NCI-H524 (cell line): Measurements from ENCODE around the gene CDH23.

ENCODE experiments used
- DNase-seq, 2 experiments: peaks; one replicate each; lab custom pipeline; 2025; lab: John Stamatoyannopoulos, UW

Gene CDH23

DNA sequence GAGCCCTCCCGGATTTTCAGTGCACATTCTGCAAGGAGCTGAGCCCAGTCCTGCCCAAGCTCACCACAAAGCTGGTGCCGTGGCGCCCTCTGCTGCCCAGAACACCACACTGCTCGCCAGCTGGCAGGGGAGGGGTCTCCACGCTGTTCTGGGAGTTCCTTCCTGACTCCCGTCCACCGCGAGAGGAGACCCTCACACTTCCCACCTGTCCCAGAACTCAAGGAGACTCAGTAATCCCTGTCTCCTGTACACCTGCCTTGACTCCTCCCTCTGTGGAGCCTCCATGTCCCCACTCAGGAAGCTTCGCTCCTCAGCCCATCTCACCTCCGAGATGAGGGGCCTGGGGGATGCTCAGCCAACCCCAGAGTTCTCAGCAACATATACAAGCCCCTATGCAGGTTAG, 311.6 kb downstream of the CDH23 start:
- DNase-seq, result peak in 1 of 2 experiments; percentile 23

DNA sequence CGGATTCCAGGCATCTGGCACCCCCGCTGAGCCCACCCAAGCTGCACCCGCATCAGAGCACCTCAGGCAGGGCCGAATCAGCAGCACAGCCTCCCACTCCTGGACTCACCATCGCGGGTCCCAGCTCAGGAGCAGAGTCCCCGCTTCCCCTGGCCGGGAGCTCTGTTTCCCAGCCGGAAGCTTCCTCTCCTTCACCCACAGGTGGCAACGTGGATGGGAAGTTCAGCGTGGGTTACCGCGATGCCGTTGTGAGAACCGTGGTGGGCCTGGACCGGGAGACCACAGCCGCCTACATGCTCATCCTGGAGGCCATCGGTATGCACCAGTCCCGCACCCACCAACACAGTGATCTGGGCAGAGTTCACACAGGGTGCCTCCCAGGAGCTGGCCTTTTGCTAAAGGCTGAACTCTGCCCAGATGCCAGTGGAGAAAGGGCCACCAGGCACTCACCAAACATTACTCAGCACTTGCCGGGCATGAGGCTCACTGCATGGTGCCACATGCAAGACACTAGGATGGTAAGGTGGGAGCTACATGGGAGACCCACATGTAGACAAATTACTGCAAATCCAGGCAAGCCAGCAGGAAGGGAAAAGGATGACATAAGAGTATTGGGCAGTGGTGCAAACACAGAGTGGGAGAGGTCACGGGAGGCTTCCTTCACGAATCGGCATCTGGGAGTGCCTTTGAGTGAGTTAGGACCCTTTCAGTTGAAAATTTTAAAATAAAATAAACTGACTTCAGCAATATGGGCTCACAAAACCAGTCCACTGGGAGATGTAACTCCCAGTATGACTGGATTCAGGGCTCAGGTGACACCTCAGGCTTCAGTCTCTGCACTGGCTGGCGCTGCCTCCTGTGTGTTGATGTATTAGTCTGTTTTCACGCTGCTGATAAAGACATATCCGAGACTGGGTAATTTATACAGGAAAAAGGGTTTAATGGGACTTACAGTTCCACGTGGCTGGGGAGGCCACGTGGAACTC, 312.5 kb downstream of the CDH23 start:
- no peak for DNase-seq

DNA sequence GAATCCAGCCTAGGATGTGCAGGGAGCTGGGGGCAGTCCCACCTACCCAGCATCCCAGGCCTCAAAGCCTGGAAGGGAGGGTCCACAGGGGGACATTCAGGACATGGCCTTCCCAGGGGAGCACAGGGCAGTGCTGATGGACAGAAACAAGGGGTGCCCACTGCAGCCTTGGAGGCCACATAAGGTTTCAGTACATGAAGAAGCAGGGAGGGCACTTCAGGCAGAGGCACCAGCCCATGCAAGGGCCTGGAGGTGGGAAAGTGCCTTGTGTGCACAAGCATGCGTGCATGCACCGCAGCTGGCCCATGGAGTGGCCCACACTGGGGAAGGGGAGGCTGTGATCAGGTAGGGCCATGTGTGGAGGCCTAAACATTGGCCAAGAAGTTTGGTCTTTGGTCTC, 313.8 kb downstream of the CDH23 start:
- no peak for DNase-seq

DNA sequence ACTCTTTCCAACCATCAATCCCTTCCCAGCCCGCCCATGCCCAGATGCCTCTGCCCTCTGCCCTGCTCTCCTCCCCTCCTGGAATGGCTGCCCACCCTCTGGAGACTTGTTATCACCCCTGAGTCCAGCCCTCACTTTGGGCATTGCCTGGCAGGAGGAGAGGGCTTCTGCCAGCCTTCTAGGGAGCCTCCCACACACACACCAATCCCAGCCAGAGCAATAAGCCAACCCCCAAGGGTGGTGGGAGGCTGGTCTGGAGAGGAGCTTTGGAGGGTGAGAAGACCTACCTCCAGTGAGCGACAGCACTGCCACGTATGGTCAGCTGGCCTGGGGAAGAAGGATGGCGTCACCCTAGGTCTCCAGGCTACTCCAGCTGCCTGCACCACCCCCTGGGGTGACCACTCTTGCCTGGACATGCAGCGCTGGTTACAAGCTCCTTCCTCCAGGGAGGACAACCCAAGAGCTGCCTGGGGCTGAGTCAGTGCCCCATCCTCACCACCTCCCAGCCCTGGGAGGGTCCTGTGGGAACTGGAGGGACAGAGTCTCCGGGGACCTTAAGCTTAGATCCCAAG, 314.4 kb downstream of the CDH23 start:
- DNase-seq, result no peak

DNA sequence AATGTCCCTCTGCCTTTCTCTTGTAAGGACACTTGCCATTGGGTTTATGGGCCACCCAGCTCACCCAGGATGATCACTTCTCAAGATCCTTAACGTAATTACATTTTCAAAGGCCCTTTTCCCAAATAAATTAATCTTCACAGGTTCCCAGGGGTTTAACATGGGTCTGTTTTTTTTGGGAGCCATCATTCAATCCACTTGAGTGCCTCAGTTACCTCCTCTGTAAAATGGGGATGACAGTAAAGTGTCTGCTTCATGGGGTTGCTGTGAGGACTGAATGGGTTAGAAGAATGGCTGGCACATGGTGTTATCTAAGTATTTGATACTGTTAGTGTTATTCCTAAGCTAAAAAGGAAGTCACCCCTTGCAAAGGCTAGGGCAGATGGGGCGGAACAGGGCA, 315.4 kb downstream of the CDH23 start:
- no peak for DNase-seq

DNA sequence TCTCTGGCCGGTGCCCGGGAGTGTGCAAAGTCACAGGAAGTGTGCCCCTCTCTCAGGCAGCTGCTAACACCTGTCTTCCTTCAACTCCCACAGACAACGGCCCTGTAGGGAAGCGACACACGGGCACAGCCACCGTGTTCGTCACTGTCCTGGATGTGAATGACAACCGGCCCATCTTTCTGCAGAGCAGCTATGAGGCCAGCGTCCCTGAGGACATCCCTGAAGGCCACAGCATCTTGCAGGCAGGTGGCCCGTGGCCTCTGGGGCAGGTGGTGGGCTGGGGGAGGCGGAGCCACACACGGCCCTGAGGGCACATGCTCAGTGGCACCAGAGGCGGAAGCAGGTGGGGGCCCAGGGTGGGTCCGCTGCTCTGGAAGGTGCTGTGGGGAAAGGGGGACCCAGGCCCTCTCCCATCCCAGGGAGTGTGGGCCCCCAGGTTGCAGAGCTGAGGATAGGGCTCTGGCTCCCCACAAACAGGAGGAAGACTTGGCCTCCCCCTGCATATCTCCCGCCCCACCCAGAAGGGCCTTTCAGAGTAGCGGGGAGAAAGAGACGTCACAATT, 315.9 kb downstream of the CDH23 start:
- DNase-seq, result no peak

DNA sequence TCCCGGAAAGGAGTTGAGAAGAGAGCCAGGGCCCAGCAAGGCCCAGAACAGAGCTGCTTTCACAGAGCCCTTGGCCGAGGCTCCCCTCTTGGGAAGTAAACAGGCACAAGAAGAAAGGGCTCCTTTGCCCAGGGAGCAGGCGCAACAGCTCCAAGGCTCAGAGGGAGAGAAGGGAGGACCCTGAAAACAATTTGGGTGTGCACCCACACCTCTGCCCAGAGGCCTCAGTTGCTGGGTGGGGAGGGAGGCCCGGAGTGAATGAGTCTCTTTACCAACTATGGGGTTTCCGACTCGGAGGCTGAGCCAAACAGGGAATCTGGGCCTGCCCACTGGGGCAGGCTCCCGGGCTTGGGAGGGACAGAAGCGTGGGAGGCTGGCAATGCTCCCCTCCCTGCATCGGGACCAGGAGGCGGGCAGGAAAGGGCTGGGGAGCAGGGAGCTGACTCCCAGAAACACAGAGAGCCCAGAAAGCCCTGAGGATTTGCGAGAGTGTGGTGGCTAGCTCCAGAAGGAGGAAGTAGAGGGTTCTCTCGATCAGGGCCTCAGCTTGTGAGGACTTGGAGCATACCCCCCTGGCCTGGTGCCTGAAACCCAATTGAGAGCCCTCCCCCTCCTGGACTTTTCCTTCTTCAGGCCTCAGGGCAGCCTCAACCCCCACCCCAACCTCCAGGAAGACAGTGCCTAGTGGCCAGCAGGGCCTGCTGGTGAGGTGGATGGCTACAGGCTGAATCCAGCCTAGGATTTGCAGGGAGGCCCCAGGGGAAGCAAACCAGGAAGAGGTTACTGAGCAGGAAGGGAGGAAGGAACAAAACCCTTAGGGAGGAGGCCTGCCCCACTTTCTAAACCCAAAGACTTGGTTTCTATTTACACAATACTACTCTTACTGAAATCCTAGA, 316.7 kb downstream of the CDH23 start:
- no peak for DNase-seq

DNA sequence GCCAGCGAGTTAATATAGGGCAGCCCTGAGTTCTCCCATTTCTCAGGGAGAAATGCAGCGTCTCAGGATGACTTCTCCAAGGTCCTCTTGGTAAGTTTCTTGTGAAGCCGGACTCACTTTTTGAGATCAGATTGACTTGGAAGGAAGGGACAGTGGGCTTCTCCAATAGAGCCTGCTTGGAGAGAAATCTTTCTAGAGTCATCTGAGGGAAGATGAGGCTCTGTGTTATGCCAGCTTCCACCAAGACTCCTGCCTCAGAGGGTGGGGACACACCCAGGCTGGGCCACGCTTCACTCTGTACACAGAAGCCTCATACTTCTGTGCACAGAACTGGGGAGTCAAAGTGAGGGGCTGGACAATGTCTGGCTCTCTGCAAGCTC, 317.3 kb downstream of the CDH23 start:
- DNase-seq, result no peak

DNA sequence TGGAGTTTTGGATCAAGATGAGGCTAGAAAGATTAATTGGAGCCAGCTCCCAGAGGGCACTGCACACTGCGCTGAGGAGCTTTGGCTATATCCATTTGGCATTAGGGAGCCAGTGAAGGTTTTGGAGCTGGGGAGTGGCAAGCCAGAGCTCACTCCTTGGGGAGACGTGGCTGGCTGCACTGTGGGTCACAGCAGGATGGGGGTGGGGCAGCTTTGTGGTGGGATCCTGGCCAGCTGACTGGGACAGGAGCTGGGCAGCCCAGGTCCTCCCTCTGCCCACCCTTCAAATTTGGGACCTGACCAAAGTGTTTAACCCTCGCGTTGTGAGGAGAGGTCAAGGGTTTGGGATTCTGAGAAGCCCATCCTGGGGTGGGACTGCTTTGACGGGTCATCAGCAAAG, 317.9 kb downstream of the CDH23 start:
- no peak for DNase-seq

DNA sequence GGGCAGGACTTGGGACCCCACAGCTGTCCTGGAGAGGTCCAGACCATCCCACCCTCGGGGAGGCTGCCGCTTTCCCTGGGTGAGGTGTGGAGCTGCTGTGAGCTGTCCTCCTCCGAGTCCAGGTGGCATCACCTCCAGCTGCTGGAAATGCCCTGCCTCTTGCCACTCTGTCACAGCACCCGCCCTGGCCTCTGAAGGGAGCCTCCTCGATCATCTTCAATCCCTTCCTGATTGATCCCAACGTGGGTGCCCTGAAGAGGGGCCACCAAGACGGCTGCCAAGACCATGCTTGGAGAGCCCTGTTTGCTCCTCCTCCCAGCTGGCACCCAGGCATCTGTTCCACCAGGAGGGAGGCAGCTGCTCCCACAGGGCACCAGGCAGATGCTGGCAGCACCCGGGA, 318.3 kb downstream of the CDH23 start:
- DNase-seq, result peak in 1 of 2 experiments; percentile 46

DNA sequence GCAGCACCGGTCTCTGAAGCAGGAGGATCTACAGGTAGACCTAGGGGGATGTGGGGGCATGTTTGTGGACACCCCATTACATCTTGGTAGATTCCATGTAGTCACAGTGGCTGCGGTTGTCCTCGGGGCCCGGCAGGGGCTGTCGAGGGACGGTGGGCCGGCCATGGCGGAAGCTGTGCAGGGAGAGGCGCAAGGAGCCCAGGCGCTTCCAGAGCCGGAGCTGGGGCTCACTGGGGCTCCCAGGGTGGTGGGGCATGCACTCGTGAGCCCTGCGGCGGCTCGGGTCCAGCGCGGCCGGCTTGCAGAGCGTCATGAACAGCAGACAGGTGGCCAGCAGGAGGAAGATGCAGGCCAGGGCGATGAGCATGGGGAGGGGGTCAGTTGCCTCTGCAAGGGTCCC, 319.1 kb downstream of the CDH23 start:
- DNase-seq, result no peak

DNA sequence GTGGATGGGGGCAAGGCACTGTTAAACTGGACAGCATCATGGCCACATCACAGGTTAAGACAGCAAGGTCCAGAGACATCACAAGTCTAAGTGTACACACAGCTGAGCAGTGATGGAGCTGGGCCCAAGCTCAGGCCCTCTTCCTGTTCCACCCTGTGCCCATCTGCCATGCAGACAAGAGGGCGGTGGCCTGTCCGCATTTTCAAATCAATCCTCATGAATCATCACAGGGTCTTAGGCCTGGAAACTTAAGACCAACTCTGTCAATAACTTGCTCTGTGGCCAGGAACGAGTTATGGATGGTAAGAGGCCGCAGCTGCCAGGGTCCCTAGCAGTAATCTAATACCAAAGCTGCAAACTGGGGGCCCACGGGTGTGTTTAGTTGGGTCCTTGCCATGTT, 319.7 kb downstream of the CDH23 start:
- DNase-seq, result peak in 1 of 2 experiments; percentile 33

DNA sequence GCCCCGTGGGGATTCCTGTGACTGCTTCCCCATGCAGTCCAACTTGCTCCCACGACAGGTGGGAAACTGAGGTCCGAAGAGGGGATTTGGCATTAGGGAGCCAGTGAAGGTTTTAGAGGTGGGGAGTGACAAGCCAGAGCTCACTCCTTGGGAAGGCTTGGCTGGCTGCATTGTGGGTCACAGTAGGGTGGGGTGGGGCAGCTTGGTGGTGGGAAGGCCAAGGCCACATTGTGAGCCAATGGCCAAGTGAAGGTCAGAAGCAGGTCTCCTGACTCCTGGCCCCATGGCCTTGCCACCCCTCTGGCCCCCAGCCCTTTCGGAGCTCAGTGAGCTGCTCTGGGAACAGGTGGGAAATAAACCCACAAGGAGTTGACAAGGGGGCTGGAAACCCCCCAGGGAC, 320.3 kb downstream of the CDH23 start:
- no peak for DNase-seq

DNA sequence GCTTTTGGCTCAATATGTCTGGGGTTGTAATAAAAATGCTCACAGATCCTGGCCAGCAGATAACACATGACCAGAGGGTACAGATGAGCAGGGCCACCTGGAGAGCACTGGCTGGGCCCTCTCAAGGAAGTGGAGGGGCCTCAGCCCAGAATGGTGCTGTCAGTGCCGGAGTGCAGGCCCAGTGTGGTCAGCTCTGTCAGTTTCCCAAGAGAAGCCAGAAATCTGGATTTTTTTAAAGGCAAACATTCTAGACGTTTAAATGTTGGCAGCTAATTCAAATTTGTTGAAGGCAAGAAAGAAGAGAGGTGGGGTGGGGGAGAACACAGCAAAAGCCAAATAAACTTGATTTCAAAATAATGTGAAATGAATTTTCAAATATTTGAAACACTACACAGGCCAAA, 320.8 kb downstream of the CDH23 start:
- no peak for DNase-seq

DNA sequence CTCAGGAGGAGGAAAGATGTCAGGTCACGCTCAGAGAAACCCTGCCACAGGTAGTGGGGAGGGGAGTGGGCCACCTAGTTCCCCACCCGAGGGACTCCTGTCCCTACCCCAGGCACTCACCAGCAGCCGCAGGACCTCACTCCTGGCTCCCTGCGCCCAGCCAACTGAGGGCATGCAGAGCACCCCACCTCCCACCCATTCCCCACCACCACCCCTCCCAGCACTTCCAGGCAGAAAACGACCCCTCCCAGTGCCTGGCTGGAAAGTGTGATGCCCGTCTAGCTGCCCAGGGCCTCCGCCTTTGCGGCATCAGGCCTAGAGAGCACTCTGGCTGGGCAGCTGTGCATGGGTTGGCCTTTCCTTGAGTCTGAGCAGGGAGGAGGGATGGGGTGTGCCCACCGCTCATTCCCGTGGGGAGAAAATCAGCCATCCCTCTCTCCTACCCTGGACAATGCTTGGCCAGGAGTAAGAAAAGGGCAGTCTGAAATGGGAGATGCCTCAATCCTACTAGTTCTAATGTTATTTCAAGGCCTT, 321.5 kb downstream of the CDH23 start:
- no peak for DNase-seq

DNA sequence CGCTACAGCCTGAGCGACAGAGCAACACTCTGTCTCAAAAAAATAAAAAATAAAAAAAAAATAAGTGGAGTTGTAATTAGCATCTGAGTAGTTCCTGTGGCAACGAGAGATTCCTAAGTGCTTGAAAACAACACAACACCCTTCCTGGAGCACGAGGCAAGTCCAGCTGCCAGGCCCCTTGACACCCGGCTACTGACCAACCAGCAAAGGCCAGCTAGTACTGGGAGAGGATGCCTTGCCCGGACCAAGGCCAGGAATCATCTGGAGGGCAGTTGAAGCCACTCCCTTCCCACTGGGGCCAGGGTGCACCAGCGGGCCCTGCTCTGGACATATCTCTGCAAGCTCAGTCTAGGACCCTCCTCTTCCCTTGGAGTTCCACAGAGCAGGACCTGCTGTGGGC, 322.3 kb downstream of the CDH23 start:
- no peak for DNase-seq

DNA sequence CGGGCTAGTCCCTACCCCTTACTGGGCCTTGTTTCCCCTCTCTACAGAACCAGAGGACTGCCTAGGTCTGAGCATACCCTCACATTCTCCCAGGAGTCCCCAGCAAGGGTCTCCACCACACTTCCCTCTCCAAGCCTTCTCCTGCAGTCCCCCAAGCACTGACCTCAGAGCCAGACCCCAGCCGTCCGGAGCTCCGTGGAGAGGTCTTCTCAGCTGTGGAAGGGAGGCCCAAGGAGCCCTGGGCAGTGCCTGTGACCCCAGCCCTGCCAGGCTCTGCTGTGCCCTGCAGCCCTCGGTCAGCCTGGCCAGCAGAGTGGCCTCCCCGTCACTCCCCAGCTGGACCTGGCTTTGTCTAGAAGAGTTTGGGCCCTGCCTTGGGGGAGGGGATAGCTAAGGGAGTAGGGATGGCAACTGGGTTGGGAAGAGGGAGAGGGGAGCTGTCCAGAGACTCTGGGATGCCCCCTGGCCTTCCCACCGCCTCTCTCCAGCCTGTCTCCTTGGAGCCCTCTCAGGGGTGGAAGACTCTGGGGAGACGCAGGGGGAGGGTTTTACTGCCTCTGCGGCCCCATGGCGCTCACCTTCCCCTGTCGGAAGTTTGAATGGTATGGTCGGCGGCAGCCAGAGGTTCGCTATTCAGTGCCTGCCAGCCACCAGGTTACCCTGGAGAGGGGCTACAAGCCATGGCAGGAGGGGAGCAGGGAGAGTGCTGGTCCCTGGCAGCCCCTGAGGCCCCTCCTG, 322.9 kb downstream of the CDH23 start, which contains the start of gene C10orf105:
Gene C10orf105, minus strand, starts transcription at position 315 of the 738 bp plus-strand sequence. CDS start 3,441 bp downstream, outside the sequence.
- no peak for DNase-seq

DNA sequence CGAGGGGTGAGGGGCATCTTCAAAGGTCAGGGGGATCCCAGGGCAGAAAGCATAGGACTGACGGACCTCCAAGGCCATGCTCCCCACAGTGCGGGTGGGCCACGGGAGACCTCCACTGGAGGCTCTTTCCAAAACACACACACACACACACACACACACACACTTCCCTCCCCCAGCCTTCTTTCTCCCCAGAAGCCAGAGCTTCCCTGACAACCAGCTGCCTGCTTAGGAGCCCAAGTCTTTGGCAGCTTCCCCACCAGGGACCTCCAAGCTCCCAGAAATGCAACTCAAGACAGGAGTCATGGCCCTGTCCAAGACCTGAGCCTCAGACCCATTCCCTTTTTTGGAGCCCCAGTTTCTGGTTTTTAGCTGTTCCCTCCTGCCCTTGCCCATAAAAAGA, 323.6 kb downstream of the CDH23 start:
- DNase-seq, result no peak

DNA sequence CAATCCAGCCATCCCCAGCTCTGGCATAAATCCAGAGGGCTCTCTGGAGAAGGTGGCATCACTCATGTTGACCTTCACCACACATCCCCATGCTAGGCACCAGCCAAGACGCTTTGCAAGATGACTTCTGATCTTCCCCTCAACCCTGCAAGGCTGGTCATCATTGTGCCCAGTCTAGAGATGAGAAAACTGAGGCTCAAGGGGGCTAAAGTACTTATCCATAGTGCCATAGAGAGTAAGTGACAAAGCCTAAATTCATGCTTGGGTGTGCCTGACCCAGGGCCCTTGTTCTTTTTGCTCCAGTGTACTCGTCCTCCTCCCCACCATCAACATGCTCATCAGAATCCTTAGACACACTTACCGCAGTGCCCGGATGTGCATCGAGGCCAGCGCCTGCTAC, 324.6 kb downstream of the CDH23 start:
- no peak for DNase-seq

DNA sequence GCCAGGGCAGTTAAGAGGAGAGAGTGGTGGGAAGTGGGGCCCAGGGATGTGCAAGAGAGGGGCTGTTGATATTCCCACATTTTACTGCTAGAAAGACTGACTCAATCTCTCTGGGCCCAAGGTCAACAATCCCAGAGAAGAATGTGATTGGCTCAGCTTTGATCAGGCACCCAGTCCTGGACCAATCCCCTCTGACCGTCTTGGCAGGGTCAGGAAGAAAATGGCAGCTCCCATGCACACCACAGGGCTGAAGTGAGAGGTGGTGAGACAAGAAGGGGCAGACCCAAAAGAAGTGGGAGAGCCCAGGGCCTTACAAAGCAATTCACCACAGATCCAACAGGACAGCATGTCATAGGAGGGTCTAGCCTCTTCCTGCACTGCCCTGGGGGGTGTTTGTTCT, 326.1 kb downstream of the CDH23 start:
- DNase-seq, result no peak

DNA sequence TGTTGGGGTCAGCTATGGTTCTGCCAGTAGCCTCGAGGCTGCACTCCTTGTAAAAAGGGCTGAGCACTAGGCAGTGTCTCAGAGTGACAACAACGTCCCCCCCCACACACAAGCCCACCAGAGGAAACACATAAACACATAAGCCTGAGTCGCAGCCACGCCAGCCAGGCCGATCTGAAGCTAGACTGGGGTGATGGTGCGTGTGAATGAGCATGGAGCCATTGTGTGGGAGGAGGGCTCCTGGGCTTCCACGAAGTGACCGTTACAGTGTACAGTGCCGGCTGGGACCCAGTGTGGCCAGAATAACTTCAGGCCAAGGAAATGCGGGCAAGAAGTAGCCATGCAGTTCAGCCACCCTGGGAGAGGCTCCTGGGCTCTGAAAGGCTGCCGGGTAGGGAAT, 326.6 kb downstream of the CDH23 start:
- no peak for DNase-seq
